GM18951 (cell line): ENCODE measurements around the gene APAF1.

Source experiments
- POLR2A ChIP-seq: IDR thresholded peaks from 4 replicates; pipeline ENCODE4 v1.6.1; 2011; ENCODE audit warnings: mild to moderate bottlenecking; ENCODE audit not compliant: insufficient read length, insufficient read depth; ENCODE audit errors: extremely low read depth
- in situ Hi-C: fragments of 300-500 bp; cut with MboI; formaldehyde crosslinking; loops from one replicate; pipeline ENCODE4 v1.12.0; 2022; ENCODE audit warnings: low sequenced_read_pairs, mixed read lengths, inconsistent platforms; ENCODE audit not compliant: unreplicated experiment

The APAF1 gene

GRCh38 chr12:98684199-98684598 is 39.1 kb downstream of the APAF1 start:
- in situ Hi-C loops: no loop called here
- no peak for TF ChIP-seq POLR2A

DNA sequence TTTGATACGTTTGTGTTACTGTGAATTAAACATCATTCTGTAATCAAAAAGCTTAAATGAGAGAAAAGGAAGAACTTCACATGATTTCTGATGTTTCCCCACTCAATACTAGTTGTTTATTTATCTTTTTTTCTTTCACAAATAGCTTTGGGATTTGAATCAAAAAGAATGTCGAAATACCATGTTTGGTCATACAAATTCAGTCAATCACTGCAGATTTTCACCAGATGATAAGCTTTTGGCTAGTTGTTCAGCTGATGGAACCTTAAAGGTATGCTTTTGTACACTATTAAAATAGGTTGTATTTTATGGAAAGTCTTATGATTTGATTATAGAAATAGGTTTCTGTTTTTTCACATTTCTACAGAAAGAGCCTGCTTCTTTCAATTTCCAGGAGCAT is 41.5 kb downstream of the APAF1 start:
- in situ Hi-C loops: no loop called here
- TF ChIP-seq POLR2A: no peak

DNA sequence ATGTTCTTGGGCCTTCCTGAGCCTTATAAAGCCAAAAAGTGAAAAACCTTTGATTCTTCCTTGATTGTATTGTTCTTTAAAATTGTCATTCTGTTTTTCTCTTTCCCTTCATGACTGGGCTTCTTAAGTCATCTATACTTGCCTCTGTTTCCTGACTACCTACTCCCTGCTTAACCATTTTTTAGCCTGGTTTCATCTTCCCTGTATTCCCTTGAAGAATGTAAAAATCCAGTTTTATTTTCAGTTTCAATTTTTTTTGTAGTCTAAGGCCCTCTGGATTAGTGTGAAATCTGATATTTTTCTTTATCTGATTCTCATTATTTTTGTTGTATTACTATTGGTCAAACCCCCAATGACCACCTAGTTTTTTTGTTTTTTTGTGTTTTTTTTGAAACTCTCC is 46.3 kb downstream of the APAF1 start:
- TF ChIP-seq POLR2A: no peak
- in situ Hi-C loops: no loop called here

DNA sequence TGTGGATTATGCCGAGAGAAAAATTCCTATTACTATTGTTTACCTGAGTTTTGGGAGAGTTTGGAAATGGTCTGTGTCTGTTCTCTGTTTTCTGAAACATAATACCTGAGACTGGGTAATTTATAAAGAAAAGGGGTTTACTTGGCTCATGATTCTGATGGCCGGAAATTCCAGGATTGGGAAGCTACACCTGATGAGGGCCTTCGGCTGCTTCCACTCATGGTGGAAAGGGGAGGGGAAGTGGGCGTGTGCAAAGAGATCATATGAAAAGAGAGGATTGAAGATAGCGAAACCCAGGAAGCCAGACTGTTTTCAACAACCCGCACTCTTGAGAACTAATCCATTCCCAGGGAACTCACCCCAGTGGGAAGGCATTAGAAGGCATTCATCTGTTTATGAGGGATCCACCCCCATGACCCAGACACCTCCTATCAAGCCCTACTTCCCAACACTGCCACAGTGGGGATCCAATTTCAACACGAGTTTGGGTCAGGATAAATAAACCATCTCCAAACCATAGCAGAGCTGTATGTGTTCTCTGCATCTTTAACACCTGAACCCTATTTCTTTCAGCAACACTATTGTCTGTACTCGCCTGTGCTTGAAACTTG is 51.1 kb downstream of the APAF1 start:
- in situ Hi-C loops: no loop called here
- TF ChIP-seq POLR2A: no peak

GRCh38 chr12:98697209-98697608 is 52.1 kb downstream of the APAF1 start:
- no peak for TF ChIP-seq POLR2A
- in situ Hi-C loops: no loop called here

GRCh38 chr12:98698603-98699463 is 53.7 kb downstream of the APAF1 start:
- no peak for TF ChIP-seq POLR2A
- in situ Hi-C loops: no loop called here

GRCh38 chr12:98699586-98699985 is 54.5 kb downstream of the APAF1 start:
- in situ Hi-C loops: no loop called here
- no peak for TF ChIP-seq POLR2A

DNA sequence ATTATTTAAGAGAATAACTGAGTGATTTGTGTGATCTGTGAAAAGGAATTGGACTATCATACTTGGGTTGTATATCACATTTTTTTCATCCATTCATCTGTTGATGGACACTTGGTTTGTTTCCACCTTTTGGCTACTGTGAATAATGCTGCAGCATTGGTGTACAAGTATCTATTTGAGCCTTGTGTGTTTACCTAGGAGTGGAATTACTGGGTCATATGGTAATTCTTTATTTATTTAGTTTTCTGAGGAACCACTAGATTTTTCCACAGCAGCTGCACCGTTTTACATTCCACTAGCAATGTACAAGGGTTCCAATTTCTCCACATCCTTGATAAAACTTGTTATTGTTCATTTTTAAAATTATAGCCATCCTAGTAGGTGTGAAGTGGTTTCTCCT is 56.1 kb downstream of the APAF1 start:
- no peak for TF ChIP-seq POLR2A
- in situ Hi-C loops: no loop called here

DNA sequence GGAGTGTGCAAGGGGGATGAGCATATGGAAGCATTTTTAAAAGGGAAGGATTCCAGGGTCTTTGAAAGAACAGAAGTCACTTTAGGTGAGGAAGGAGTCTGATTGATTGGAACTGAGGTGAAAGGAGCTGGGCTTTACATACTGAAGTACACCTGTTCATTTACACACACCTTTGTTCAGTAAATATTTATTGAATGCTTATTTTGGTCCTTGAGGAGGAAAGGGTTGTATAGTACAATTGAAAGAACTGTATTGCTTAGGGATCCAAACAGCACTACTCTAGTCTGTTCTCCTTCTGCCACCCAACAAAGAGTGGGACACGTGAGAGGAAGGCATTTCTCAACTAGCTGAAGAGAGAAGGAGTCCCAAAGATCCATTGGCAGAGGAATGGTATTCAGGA is 63.9 kb downstream of the APAF1 start:
- in situ Hi-C loops: no loop called here
- no peak for TF ChIP-seq POLR2A

DNA sequence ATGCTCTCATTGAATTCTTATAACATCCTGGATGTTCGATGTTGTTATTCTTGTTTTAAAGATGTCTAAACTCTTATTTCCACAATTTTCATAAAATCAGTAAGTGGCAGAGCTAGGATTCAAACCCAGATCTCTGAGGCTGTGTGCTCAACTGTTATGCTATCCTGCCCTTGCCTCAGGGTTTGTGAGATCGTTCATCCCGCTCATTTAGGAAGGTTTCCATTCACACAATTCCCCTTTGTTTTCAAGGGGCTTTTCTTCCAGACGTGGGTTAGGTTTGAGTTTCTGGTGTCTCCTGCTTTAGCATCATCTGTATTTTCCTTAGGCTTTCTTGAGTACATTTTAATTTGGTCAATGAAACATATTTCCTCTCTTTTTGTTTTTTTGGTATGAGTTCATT is 69.3 kb downstream of the APAF1 start:
- no peak for TF ChIP-seq POLR2A
- in situ Hi-C loops: no loop called here

DNA sequence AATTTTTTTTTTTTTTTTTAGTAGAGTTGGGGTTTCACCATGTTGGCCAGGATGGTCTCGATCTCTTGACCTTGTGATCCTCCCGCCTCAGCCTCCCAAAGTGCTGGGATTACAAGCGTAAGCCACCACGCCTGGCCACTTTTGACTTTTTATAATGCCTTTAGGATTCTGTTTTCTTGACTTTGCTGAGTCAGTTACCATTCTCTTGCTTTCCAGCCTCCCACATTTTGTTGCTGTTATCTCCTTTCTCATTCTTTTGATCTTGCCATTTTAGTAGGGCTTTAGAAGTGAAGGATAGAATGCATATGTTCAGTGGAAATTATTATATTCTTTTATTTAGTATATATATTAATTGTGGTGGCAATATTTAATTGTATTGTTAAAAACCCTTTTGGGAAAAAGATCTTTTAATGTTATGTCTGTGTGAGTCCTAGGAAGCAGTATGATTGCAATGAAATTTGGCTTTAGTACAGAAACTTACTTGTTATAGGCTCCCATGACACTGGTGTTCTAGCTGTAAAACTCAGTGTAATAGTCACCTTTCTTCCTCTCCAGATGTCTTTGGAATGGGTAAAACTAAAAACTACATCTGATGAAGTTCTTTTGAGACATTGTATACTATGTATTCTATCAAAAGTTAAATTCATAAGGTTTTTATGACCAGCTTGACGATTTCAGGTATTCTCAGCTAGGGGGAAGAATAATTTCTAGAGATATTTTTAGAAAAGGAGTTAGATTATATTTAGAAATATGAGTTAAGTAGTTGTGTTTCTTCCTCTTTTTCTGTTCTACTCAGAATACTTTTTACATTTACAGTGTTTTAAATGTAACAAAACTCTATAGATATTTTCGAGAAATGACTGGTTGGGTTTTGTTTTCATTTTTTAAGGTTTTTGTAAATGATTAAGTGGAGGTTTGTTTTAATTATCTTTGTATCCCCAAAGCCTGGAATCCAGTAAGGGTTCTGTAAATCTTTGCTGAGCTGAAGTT is 74.7 kb downstream of the APAF1 start:
- in situ Hi-C loops: no loop called here
- no peak for TF ChIP-seq POLR2A

DNA sequence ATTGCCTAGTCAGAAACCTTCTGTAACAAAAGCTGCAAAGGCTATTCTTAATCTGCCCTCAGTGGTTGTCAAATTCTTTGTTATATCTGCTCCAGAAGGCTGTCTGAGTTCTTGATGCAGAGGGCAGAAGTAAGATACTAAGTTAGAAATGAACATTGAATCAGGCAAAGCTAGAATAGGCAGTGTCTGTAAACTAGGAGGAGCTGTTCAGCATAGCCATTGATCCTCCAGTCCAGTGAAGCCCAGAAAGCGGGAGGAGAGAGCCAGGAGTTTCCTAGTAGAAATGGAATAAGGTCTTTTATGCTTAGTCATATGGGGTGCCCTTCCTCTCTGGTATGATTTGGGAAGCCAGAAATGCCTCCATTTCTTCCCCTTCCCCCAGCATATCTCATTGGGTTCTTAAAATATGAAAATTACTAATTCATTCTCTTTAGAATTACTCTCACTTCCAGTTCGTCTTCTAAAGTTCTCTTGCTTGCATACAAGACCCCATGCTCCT is 76.2 kb downstream of the APAF1 start:
- no peak for TF ChIP-seq POLR2A
- in situ Hi-C loops: no loop called here
